Measurements from ENCODE around the gene PSD2. TPM values are rescaled to one million over a fixed set of nuclear protein-coding genes. Genes with fewer than 3 reads are reported as not detected.

Gene PSD2
- total and polyA plus RNA-seq, 2 donors (not counting 1 experiment from before 2014, with no cell fraction given) = 0.10 to 0.17 TPM

DNA sequence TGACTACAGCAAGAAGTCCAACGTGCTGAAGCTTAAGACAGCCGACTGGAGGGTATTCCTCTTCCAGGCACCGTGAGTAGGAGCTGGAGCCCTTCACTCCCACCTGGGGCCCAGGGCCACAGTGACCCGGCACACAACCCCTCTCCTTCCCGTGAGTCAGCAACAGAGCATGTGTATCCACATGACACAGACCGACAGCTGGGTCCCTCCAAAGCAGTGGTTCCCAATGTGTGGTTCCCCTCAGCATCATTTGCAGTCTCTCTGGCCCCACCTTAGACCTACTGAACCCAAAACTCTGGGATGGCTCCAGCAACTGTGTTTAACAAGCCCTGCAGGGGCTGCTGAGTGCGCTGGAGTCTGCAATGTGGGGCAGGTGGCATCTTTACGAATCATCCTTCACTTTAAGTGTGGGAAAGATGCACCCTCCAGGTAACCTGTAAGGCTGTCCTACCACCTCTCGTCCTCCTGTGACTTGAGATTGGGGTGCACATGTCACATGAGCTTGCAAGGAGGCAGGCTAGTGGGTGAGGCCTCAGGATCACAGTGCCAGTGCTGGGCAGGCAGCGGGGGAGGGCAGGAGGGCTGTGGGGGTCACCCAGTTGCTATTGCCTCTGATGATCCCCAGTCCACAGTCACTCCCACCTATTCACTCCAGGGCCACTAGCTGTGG, 42.2 kb downstream of the PSD2 start:
- CTCF ChIA-PET = interaction anchor here (1.8 kb wide), 1 partner anchor 50 kb away, joined by 5 read pairs; no protein-coding TSS in a partner anchor

More for the DNA sequence above, 42.2 kb downstream of the PSD2 start:
- Histone ChIP-seq H3K4me1 (ENCODE audit: control insufficient read depth in 2 of 2, insufficient read depth in 2 of 2, low read length in 2 of 2) (no peaks in the 10 kb centered on the region), H3K27ac (ENCODE audit: low read length in 2 of 2) (no peak overlapping the region), H3K27me3 (replicated peaks in 1 of 4; ENCODE audit: control extremely low read depth in 1 of 4, control insufficient read depth in 3 of 4, insufficient read depth in 4 of 4, low read length in 3 of 4) (peaks cover 0 to 14% (median 1%) of the 10 kb centered on the region in 4 experiments), H3K79me2 (ENCODE audit: control insufficient read depth, insufficient read depth, low read length) (no peaks in the 10 kb centered on the region), H3K9ac (ENCODE audit: low read length) (no peak overlapping the region), H3K36me3 (replicated peaks in 1 of 2; ENCODE audit: control extremely low read depth in 1 of 2, control insufficient read depth in 1 of 2, extremely low read depth in 1 of 2, insufficient read depth in 2 of 2, low read length in 1 of 2) (no peaks in the 10 kb centered on the region), H2AFZ (ENCODE audit: insufficient read depth, low read depth, low read length, poor library complexity, severe bottlenecking) (no peak overlapping the region), H3K9me3 (ENCODE audit: control extremely low read depth in 1 of 3, control insufficient read depth in 2 of 3, insufficient read depth in 1 of 3, low read length in 2 of 3) (no peaks in the 10 kb centered on the region), H4K20me1 (ENCODE audit: control insufficient read depth, insufficient read depth, low read length, poor library complexity, severe bottlenecking) (no peaks in the 10 kb centered on the region), H3K4me2 (replicated peaks; ENCODE audit: low read depth, low read length, poor library complexity, severe bottlenecking) (no peak overlapping the region), H3K4me3 (ENCODE audit: control extremely low read depth in 1 of 5, extremely low read depth in 1 of 5, insufficient read depth in 1 of 5, low read depth in 2 of 5, low read length in 4 of 5) (no peak overlapping the region)
- Mint-ChIP-seq H3K4me1 (no peaks in the 10 kb centered on the region), H3K4me3 (no peak overlapping the region), H3K27me3 (peaks cover 41% of the 10 kb centered on the region), H3K27ac (no peak overlapping the region), H3K9me3 (ENCODE audit: insufficient read depth) (no peaks in the 10 kb centered on the region)
- no peak for DNase-seq
- TF ChIP-seq EZH2 (IDR thresholded peaks at IDR 0.05; ENCODE audit: borderline replicate concordance, insufficient read depth, low read depth, low read length, poor library complexity, severe bottlenecking) = no peak
- TF ChIP-seq, protein P1, sequence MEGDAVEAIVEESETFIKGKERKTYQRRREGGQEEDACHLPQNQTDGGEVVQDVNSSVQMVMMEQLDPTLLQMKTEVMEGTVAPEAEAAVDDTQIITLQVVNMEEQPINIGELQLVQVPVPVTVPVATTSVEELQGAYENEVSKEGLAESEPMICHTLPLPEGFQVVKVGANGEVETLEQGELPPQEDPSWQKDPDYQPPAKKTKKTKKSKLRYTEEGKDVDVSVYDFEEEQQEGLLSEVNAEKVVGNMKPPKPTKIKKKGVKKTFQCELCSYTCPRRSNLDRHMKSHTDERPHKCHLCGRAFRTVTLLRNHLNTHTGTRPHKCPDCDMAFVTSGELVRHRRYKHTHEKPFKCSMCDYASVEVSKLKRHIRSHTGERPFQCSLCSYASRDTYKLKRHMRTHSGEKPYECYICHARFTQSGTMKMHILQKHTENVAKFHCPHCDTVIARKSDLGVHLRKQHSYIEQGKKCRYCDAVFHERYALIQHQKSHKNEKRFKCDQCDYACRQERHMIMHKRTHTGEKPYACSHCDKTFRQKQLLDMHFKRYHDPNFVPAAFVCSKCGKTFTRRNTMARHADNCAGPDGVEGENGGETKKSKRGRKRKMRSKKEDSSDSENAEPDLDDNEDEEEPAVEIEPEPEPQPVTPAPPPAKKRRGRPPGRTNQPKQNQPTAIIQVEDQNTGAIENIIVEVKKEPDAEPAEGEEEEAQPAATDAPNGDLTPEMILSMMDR (IDR thresholded peaks at IDR 0.05) = no peak
- POLR2A ChIA-PET = no interaction called here
- WGBS (ENCODE audit: insufficient coverage) = 89% methylated on average over 10 of the region's 10 CpGs
- no peak for ATAC-seq (ENCODE audit: low read depth)
- intact Hi-C loops (cut with micrococcal nuclease) = no loop called here
